A549 (cell line): ENCODE data around the gene OGDHL.

Experiments
- CTCF ChIP-seq: fragments of >200 bp; sonication (Bioruptor Twin); formaldehyde crosslinking; IDR thresholded peaks from 3 replicates; pipeline ENCODE4 v1.5.1; 2016
- MAZ ChIP-seq: fragments of 150-350 bp; IDR thresholded peaks from 2 replicates; pipeline ENCODE4 v1.6.1; 2014; ENCODE audit warnings: antibody characterized with exemption, low read depth, low read length, borderline replicate concordance
- POLR2A ChIP-seq: IDR thresholded peaks from 2 replicates; pipeline ENCODE4 v1.6.1; 2012; ENCODE audit warnings: mild to moderate bottlenecking, low read length

GRCh38 chr10:49734676-49735075, 27.4 kb downstream of the OGDHL start:
- TF ChIP-seq POLR2A, result no peak
- TF ChIP-seq CTCF, result no peak
- no peak for TF ChIP-seq MAZ
